WERI-Rb-1 (cell line): ENCODE results near the gene GFRA1.

Experiments used
- DNase-seq: peaks from one replicate; pipeline ENCODE4 v3.0.0-alpha.2; 2020
- H3K27ac ChIP-seq: fragments of 250-450 bp; sonication (Bioruptor Pico); 2 replicates; pipeline ENCODE4 v1.5.1; 2020; ENCODE audit warnings: mild to moderate bottlenecking, moderate library complexity
- H3K27me3 ChIP-seq: fragments of 250-450 bp; sonication (Bioruptor Pico); 2 replicates; pipeline ENCODE4 v1.5.1; 2021; ENCODE audit warnings: mild to moderate bottlenecking, low read depth, moderate library complexity; ENCODE audit not compliant: insufficient read depth, severe bottlenecking
- H3K36me3 ChIP-seq: fragments of 250-450 bp; sonication (Bioruptor Pico); 2 replicates; pipeline ENCODE4 v1.5.1; 2020; ENCODE audit warnings: mild to moderate bottlenecking, moderate library complexity
- H3K4me3 ChIP-seq: 2 replicates; pipeline ENCODE4 v1.5.1; 2011; ENCODE audit warnings: low read depth, mild to moderate bottlenecking, control low read depth, low read length
- H3K9me3 ChIP-seq: fragments of 250-450 bp; sonication (Bioruptor Pico); 2 replicates; pipeline ENCODE4 v1.5.1; 2021; ENCODE audit warnings: mild to moderate bottlenecking, moderate library complexity; ENCODE audit not compliant: severe bottlenecking
- CTCF ChIP-seq: IDR thresholded peaks from 2 replicates; pipeline ENCODE4 v1.5.1; 2011; ENCODE audit warnings: low read depth, mild to moderate bottlenecking, control low read depth, inconsistent platforms, low read length

Gene GFRA1

GRCh38 chr10:116208956-116209567 is 63.9 kb downstream of the GFRA1 start:
- no peak for TF ChIP-seq CTCF
- H3K27me3 ChIP-seq, result no peaks in the 10 kb centered on the region

GRCh38 chr10:116207690-116208089 is 65.3 kb downstream of the GFRA1 start:
- Histone ChIP-seq H3K27ac (no peak overlapping the region), H3K9me3 (no peaks in the 10 kb centered on the region), H3K4me3 (no peak overlapping the region), H3K36me3 (no peaks in the 10 kb centered on the region), H3K27me3 (no peaks in the 10 kb centered on the region)
- no peak for DNase-seq
- no peak for TF ChIP-seq CTCF

More at GRCh38 chr10:116208956-116209567, 63.9 kb downstream of the GFRA1 start:
- H3K9me3 ChIP-seq, result no peaks in the 10 kb centered on the region
- no peaks in the 10 kb centered on the region for H3K36me3 ChIP-seq
- H3K4me3 ChIP-seq, result no peak overlapping the region
- DNase-seq, result no peak
- no peak overlapping the region for H3K27ac ChIP-seq

GRCh38 chr10:116203661-116204060 is 69.3 kb downstream of the GFRA1 start:
- Histone ChIP-seq H3K27ac (no peak overlapping the region), H3K27me3 (no peaks in the 10 kb centered on the region), H3K4me3 (no peak overlapping the region), H3K9me3 (no peaks in the 10 kb centered on the region), H3K36me3 (no peaks in the 10 kb centered on the region)
- DNase-seq, result no peak
- no peak for TF ChIP-seq CTCF

- H3K9me3 ChIP-seq, result no peaks in the 10 kb centered on the region
- no peak overlapping the region for H3K27ac ChIP-seq
- H3K4me3 ChIP-seq, result no peak overlapping the region
- no peak for DNase-seq
- H3K27me3 ChIP-seq, result no peaks in the 10 kb centered on the region
- no peak for TF ChIP-seq CTCF
- H3K36me3 ChIP-seq, result no peaks in the 10 kb centered on the region
Measured at GRCh38 chr10:116201670-116202430, 71.2 kb downstream of the GFRA1 start.

GRCh38 chr10:116201011-116201410 is 72.0 kb downstream of the GFRA1 start:
- H3K27me3 ChIP-seq, result no peaks in the 10 kb centered on the region

More at GRCh38 chr10:116201011-116201410, 72.0 kb downstream of the GFRA1 start:
- H3K36me3 ChIP-seq, result no peaks in the 10 kb centered on the region
- H3K9me3 ChIP-seq, result no peaks in the 10 kb centered on the region
- TF ChIP-seq CTCF, result no peak
- no peak for DNase-seq
- no peak overlapping the region for H3K4me3 ChIP-seq
- H3K27ac ChIP-seq, result no peak overlapping the region
